ENCODE measurements around the gene SHISAL1. TPM values are rescaled to one million over a fixed set of nuclear protein-coding genes. Genes with fewer than 3 reads are reported as not detected.

The SHISAL1 gene
- total and polyA plus RNA-seq, 10 donors = 0.10 to 0.47 (median 0.22) TPM

DNA sequence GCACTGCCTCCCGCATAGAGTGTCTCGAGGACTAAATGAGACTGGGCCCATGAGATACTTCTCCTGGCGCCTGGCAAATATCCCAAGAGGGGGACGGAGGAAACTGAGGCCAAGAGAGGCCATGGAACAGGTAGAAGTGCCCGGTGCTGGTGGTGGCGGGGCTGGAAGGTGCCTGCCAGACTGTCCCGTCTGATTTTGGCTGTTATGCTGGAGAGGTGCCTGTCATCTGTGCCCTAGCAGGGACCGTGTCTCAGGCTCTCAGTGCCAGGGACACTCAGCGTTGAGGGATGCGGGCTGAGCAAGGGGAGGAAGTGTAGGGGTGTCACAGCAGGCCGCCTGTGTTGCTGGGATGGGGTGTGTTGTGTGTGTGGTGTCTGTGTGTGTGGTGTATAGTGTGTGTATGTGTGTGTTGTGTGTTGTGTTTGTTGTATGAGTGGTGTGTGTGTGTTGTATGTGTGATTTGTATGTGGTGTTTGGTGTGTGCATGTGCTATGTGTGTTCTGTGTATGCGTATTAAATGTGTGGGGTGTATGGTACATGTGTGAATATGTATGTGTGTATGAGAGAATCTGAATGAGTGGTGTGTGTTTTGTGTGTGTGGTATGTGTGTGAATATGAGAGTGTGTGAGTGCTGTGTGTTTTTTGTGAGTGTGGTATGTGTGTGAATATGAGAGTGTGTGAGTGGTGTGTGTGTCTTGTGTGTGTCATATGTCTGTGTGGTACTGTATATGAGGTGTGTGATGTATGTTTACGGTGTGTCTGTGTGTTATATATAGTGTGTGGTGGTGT is 21.3 kb upstream of the SHISAL1 start:
- WGBS, 5 donors = 74 to 87% (median 78%) methylated on average over 13 of the region's 13 CpGs
- intact Hi-C loops (cut with DNase I; ENCODE audit: low total_unique reads) = no loop called here
- Histone ChIP-seq H3K9me3 (no peaks in the 10 kb centered on the region), H3K36me3 (no peaks in the 10 kb centered on the region), H3K4me3 (no peak overlapping the region), H3K27me3 (replicated peaks in 1 of 7) (peaks cover 0 to 92% (median 42%) of the 10 kb centered on the region in 7 donors), H3K4me1 (peaks cover 7 to 33% (median 22%) of the 10 kb centered on the region in 6 donors), H3K27ac (no peak overlapping the region)
- DNase-seq = no peak
- TF ChIP-seq POLR2A (IDR thresholded peaks at IDR 0.05) (no peak), POLR2AphosphoS5 (IDR thresholded peaks at IDR 0.05) (no peak)
- TF ChIP-seq, protein P1, sequence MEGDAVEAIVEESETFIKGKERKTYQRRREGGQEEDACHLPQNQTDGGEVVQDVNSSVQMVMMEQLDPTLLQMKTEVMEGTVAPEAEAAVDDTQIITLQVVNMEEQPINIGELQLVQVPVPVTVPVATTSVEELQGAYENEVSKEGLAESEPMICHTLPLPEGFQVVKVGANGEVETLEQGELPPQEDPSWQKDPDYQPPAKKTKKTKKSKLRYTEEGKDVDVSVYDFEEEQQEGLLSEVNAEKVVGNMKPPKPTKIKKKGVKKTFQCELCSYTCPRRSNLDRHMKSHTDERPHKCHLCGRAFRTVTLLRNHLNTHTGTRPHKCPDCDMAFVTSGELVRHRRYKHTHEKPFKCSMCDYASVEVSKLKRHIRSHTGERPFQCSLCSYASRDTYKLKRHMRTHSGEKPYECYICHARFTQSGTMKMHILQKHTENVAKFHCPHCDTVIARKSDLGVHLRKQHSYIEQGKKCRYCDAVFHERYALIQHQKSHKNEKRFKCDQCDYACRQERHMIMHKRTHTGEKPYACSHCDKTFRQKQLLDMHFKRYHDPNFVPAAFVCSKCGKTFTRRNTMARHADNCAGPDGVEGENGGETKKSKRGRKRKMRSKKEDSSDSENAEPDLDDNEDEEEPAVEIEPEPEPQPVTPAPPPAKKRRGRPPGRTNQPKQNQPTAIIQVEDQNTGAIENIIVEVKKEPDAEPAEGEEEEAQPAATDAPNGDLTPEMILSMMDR (IDR thresholded peaks at IDR 0.05 in 8 of 11, conservative IDR thresholded peaks at IDR 0.05 in 3 of 11) = no peak

DNA sequence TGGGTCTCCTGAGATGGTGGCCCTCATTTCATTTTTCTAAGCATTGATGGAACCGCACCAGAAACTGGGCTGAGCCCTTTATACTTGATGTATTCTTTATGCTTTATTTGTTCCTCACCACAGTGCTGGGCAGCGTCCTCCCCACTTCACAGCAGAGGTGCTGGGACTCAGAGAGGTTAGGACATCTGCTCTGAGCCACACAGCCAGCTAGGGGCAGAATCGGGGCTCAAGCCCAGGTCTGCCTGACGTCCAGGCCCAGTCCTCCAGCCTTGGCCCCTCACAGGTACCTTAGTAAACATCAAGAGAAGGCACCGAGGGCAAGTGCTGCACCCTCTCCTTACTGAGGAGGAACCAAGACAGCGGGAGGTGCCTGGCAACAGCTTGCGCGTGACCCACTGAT is 20.2 kb upstream of the SHISAL1 start:
- H3K9me3 ChIP-seq = no peaks in the 10 kb centered on the region
- TF ChIP-seq POLR2AphosphoS5 (IDR thresholded peaks at IDR 0.05) = no peak
- no peak for TF ChIP-seq POLR2A (IDR thresholded peaks at IDR 0.05)
- TF ChIP-seq, protein P1 (IDR thresholded peaks at IDR 0.05 in 8 of 11, conservative IDR thresholded peaks at IDR 0.05 in 3 of 11) = no peak
- H3K4me1 ChIP-seq = peaks cover 7 to 36% (median 22%) of the 10 kb centered on the region in 6 donors
- no peaks in the 10 kb centered on the region for H3K36me3 ChIP-seq
- WGBS, 5 donors = 76 to 88% (median 81%) methylated on average over 5 to 8 of the region's 8 CpGs
- intact Hi-C loops (cut with DNase I; ENCODE audit: low total_unique reads) = no loop called here
- H3K27ac ChIP-seq = no peak overlapping the region
- no peak overlapping the region for H3K4me3 ChIP-seq
- H3K27me3 ChIP-seq (replicated peaks in 1 of 7) = peaks cover 0 to 92% (median 49%) of the 10 kb centered on the region in 7 donors
- DNase-seq = no peak

DNA sequence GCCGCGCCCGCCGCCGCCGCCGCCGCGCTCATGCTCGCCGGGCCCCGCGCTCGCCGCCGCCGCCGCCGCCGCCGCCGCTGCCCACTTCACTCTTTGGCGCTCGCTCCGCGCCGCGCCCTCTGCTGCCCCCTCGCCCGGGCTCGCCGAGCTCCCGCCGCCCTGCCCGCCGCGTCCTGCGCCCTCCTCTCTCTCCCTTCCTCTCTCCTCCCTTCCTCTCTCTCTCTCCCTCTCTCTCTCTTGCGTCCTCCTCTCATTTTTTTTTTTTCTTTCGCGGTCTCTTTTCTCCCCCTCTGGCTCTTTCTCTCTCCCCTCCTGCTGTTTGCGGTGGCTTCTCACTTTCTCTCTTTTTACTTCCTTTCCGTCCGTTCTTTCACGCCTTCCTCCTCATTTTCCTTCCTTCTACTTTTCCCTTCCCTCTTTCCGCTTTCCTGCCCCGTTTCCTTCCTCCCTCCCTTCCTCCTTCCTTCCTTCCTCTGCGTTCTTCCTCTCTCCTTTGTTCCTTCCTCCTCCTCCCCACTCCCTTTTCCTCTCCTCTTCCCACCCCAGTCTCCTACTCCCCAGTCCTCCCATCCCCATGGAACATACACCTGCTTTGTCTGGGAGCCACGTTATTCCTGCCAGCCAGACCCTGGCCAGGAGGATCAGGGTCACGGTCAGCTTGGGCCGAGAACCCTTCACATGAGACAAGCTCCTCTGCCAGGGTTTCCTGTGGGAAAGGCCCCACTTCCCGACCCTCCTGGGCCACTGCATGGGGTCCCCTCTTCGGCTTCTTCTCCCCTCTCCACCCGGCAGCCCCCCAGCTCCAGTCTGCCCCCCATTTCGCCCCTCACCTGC is 19.3 kb upstream of the SHISAL1 start:
- Histone ChIP-seq H3K36me3 (no peaks in the 10 kb centered on the region), H3K4me3 (peak overlapping the region in 2 of 8 donors; percentile 12 to 24), H3K27me3 (replicated peaks in 1 of 7) (peaks cover 0 to 91% (median 49%) of the 10 kb centered on the region in 7 donors), H3K27ac (no peak overlapping the region), H3K4me1 (peaks cover 7 to 36% (median 22%) of the 10 kb centered on the region in 6 donors), H3K9me3 (no peaks in the 10 kb centered on the region)
- WGBS, 5 donors = 5 to 8% (median 7%) methylated on average over 32 to 55 of the region's 55 CpGs
- DNase-seq = no peak
- TF ChIP-seq, protein P1 (IDR thresholded peaks at IDR 0.05 in 8 of 11, conservative IDR thresholded peaks at IDR 0.05 in 3 of 11) = peak in 1 of 11 experiments; percentile 18
- TF ChIP-seq POLR2A (IDR thresholded peaks at IDR 0.05) = no peak
- TF ChIP-seq POLR2AphosphoS5 (IDR thresholded peaks at IDR 0.05) = peak in 1 of 3 donors; percentile 11
- intact Hi-C loops (cut with DNase I; ENCODE audit: low total_unique reads) = no loop called here
